Measurements from ENCODE around the gene NGF.
"Not testable (repeated sequence)": the region's sequence is repeated elsewhere in the genome, so short reads cannot be mapped to it uniquely, and the experiment has no call there.

Gene NGF

DNA sequence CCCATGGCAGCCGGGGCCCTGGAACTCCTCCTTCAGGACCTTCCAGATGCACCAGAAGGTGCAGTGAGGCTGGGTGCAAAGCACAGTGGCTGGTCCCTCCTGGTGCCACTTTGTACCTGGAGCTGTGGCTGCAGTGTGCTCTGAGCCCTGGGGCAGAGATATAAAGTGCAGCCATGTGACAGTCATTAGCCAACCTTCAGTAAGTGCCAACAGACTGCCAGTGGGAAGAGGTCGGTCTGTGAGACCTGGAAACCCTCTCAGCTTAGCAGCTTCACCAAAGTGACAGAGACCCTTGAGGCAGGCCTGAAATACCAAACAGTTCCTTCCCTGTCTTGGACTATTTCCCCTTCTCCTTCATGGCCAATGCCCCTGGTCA is 26.7 kb upstream of the NGF start:
- DNase-seq (ENCODE audit: low read depth): no peak
- H3K4me3 ChIP-seq (ENCODE audit: low read depth, low read length): no peak overlapping the region
- TF ChIP-seq, protein P1, sequence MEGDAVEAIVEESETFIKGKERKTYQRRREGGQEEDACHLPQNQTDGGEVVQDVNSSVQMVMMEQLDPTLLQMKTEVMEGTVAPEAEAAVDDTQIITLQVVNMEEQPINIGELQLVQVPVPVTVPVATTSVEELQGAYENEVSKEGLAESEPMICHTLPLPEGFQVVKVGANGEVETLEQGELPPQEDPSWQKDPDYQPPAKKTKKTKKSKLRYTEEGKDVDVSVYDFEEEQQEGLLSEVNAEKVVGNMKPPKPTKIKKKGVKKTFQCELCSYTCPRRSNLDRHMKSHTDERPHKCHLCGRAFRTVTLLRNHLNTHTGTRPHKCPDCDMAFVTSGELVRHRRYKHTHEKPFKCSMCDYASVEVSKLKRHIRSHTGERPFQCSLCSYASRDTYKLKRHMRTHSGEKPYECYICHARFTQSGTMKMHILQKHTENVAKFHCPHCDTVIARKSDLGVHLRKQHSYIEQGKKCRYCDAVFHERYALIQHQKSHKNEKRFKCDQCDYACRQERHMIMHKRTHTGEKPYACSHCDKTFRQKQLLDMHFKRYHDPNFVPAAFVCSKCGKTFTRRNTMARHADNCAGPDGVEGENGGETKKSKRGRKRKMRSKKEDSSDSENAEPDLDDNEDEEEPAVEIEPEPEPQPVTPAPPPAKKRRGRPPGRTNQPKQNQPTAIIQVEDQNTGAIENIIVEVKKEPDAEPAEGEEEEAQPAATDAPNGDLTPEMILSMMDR (IDR thresholded peaks at IDR 0.05; ENCODE audit: low read depth, low read length, missing control alignments): no peak
- in situ Hi-C loops (cut with HindIII; ENCODE audit: low sequenced_read_pairs): no loop called here

DNA sequence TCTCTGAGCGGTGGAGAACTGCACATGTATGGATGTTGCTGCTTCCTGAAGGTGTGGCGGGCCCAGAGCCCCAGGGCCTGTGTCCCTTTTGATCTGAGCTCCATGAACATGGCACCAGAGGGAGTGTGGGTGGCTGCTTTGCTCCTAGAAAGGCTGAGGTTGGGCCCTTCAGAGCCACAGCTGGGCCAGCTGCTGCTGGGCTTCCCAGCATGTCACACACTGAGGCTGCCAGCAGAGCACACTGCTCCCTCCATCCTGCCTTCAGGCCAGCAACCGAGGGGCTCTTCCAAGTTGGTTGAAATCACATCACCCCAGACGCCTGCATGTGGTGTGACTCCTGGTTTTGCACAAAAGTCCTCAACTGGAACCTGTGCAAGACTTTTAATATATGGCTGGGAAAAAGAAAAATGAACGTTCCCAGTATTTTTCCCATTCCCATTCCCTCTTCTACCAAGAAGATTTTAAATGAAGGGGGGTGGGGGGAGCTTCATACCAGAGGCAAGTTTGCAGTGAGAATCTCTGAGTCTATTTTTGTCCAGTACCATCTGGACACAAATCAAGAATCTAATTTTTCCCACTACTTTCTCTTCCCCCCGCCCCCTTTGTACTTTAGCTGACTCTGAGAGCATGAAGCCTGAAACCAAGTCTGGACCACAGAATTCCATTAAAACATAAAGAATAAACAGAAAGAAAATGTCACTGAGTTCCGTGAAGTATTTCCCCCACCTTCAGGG is 26.2 kb upstream of the NGF start:
- TF ChIP-seq, protein P1 (IDR thresholded peaks at IDR 0.05; ENCODE audit: low read depth, low read length, missing control alignments): peak; percentile 7
- DNase-seq (ENCODE audit: low read depth): peak; percentile 79

DNA sequence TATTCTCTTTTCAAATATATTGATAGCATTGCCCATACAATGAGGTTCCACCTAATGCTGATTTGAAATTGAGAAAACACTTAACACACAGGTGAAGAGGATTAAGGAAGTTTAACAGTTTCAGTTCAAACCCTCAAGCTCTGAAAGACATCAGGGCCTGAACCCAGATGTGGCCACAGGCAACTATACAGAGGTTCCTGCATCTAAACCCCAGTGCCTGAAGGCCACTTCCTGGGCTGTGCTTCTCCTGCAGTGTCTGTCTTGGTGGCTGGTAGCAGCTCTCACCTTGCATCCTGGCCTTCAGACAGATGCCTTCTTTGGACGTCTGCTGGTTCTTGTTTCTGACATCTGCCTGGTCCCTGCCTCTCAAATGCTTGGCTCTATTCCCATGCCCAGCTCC is 25.1 kb upstream of the NGF start:
- DNase-seq (ENCODE audit: low read depth): no peak
- H3K4me3 ChIP-seq (ENCODE audit: low read depth, low read length): no peak overlapping the region
- TF ChIP-seq, protein P1 (IDR thresholded peaks at IDR 0.05; ENCODE audit: low read depth, low read length, missing control alignments): no peak
- in situ Hi-C loops (cut with HindIII; ENCODE audit: low sequenced_read_pairs): no loop called here

More for the DNA sequence above, 26.2 kb upstream of the NGF start:
- in situ Hi-C loops (cut with HindIII; ENCODE audit: low sequenced_read_pairs): no loop called here
- H3K4me3 ChIP-seq (ENCODE audit: low read depth, low read length): no peak overlapping the region

DNA sequence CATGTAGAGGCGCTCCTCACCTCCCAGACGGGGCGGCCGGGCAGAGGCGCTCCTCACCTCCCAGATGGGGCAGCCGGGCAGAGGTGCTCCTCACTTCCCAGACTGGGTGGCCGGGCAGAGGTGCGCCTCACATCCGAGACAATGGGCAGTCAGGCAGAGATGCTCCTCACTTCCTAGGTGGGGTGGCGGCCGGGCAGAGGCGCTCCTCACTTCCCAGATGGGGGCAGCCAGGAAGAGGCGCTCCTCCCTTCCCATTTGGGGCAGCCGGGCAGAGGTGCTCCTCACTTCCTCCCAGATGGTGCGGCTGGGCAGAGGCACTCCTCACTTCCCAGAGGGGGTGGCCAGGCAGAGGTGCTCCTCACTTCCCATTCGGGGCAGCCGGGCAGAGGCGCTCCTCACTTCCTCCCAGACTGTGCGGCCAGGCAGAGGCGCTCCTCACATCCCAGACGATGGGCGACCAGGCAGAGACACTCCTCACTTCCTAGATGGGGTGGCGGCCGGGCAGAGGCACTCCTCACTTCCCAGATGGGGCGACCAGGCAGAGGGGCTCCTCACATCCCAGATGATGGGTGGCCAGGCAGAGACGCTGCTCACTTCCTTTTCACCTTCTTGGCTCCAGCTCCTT is 22.6 kb upstream of the NGF start:
- DNase-seq (ENCODE audit: low read depth); H3K4me3 ChIP-seq (ENCODE audit: low read depth, low read length); in situ Hi-C loops (cut with HindIII; ENCODE audit: low sequenced_read_pairs): not testable (repeated sequence)

DNA sequence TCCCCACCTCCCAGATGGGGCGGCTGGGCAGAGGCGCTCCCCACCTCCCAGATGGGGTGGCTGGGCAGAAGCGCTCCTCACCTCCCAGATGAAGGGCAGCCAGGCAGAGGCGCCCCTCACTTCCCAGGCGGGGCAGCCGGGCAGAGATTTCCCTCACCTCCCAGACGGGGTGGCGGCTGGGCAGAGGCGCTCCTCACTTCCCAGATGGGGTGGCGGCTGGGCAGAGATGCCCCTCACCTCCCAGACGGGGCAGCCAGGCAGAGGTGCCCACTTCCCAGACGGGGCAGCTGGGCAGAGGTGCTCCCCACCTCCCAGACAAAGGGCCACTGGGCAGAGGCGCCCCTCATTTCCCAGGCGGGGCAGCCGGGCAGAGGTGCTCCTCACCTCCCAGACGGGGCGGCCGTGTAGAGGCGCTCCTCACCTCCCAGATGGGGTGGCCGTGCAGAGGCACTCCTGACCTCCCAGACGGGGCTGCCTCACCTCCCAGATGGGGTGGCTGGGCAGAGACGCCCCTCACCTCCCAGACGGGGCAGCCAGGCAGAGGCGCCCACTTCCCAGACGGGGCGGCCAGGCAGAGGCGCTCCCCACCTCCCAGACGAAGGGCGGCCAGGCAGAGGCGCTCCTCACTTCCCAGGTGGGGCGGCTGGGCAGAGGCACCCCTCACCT is 21.9 kb upstream of the NGF start:
- H3K4me3 ChIP-seq (ENCODE audit: low read depth, low read length); DNase-seq (ENCODE audit: low read depth); in situ Hi-C loops (cut with HindIII; ENCODE audit: low sequenced_read_pairs): not testable (repeated sequence)

DNA sequence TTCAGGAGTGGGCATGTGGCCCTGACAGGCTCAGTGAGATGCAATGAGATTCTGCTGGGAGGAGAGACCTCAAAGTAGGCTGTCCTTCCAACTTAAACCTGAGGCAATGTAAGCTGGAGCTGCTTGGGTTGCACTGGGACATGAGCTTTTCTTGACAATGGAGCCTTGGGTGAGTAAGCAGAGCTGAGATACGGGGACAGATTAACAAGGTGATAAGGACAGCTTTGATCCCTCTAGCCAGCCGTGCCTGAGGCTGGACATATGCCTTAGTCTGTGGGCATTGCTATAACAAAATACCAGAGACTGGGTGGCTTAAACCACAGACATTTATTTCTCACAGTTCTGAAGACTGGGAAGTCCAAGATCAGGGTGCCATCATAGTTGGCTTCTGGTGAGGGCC is 18.3 kb upstream of the NGF start:
- in situ Hi-C loops (cut with HindIII; ENCODE audit: low sequenced_read_pairs): no loop called here
- TF ChIP-seq, protein P1 (IDR thresholded peaks at IDR 0.05; ENCODE audit: low read depth, low read length, missing control alignments): no peak
- H3K4me3 ChIP-seq (ENCODE audit: low read depth, low read length): no peak overlapping the region
- no peak for DNase-seq (ENCODE audit: low read depth)

DNA sequence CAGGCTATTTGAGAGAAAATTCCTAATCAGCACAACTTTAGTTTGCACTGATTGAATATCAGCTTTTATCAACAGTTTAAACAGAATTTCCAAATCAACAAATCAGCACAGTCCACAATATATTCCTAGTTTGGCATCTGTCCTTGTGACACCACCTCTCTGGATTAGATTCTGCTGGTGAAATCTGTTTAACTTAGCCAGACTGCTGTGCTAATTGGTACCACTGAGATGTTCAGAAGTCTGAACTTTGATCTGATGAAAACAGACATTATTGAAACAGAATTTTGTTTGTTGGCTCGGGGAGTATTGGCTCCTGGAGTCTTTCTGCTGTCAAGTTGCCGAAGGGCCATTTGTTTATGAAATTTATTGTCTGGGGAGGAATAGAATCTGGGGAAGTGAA is 17.0 kb upstream of the NGF start:
- no peak overlapping the region for H3K4me3 ChIP-seq (ENCODE audit: low read depth, low read length)
- TF ChIP-seq, protein P1 (IDR thresholded peaks at IDR 0.05; ENCODE audit: low read depth, low read length, missing control alignments): no peak
- in situ Hi-C loops (cut with HindIII; ENCODE audit: low sequenced_read_pairs): no loop called here
- DNase-seq (ENCODE audit: low read depth): no peak

Data from astrocyte of the cerebellum (primary cell).